GM12878 (cell line): ENCODE results near the gene THAP3. TPM values are rescaled to one million over a fixed set of nuclear protein-coding genes. Genes with fewer than 3 reads are reported as not detected.

Source experiments
- ATAC-seq: fragments of 200-7000 bp; cut with Tn5 transposase; 3 replicates; pipeline ENCODE4 v1.9.1; 2020; ENCODE audit warnings: mild to moderate bottlenecking, moderate library complexity
- BruUV-seq: library from RNA; stranded (reverse); fragments of 400-500 nt; replicated peaks from 2 replicates; lab custom pipeline; 2021; lab: Mats Ljungman, UMichigan
- CTCF ChIA-PET: fragments of 300-600 bp; sonication (Branson Sonifier 250); formaldehyde crosslinking; extraction: SDS; loops from one replicate; lab custom pipeline; 2021; ENCODE audit warnings: inconsistent platforms; lab: Yijun Ruan, JAX
- POLR2A ChIA-PET: fragments of 350-600 bp; formaldehyde crosslinking; extraction: SDS; loops from one replicate; lab custom pipeline; 2021; ENCODE audit warnings: inconsistent platforms; lab: Charles Lee
- RAD21 ChIA-PET: fragments of 300-600 bp; sonication (Branson Sonifier 250); formaldehyde crosslinking; loops from one replicate; lab custom pipeline; 2023; ENCODE audit warnings: antibody characterized with exemption; ENCODE audit not compliant: unreplicated experiment; lab: Charles Lee
- SMC1A ChIA-PET: fragments of 300-600 bp; sonication (Branson Sonifier 250); formaldehyde crosslinking; loops from one replicate; lab custom pipeline; 2023; ENCODE audit not compliant: unreplicated experiment, uncharacterized antibody; lab: Charles Lee
- DNase-seq: peaks from one replicate; pipeline ENCODE4 v3.0.0-alpha.2; 2011; ENCODE audit warnings: low read depth, low spot score
- FAIRE-seq: peaks from 3 replicates; lab custom pipeline; 2011; peaks lifted over from hg19 to GRCh38; lab: Jason Lieb, UNC
- H2AFZ ChIP-seq: 2 replicates; pipeline ENCODE4 v1.6.0; 2011; ENCODE audit warnings: low read depth, low read length, control low read depth; ENCODE audit not compliant: control insufficient read depth
- H3K27ac ChIP-seq: 2 replicates; pipeline ENCODE4 v1.5.1; 2011; ENCODE audit warnings: control low read depth; ENCODE audit not compliant: control insufficient read depth, insufficient read depth
- H3K27me3 ChIP-seq, 2 experiments: replicated peaks in 1 of 2; 2 replicates each; pipeline versions ENCODE4 v1.6.0 to v1.6.1; 2011; ENCODE audit warnings: low read length in 1 of 2; ENCODE audit not compliant: control insufficient read depth in 2 of 2, insufficient read depth in 2 of 2
- H3K36me3 ChIP-seq, 2 experiments: 2 replicates each; pipeline ENCODE4 v1.5.1; 2011; ENCODE audit warnings: low read length in 1 of 2; ENCODE audit not compliant: control insufficient read depth in 2 of 2, insufficient read depth in 2 of 2
- H3K4me1 ChIP-seq: 2 replicates; pipeline ENCODE4 v1.6.1; 2011; ENCODE audit warnings: mild to moderate bottlenecking, low read length, moderate library complexity, mixed read lengths; ENCODE audit not compliant: control insufficient read depth, insufficient read depth
- H3K4me2 ChIP-seq: 2 replicates; pipeline ENCODE4 v1.6.0; 2011; ENCODE audit warnings: control low read depth; ENCODE audit not compliant: control insufficient read depth, insufficient read depth
- H3K4me3 ChIP-seq: fragments of 200-600 bp; sonication (generic); 2 replicates; pipeline ENCODE4 v1.5.1; 2016
- H3K79me2 ChIP-seq: 2 replicates; pipeline ENCODE4 v1.6.0; 2011; ENCODE audit warnings: low read length; ENCODE audit not compliant: control insufficient read depth, insufficient read depth
- H3K9ac ChIP-seq: 2 replicates; pipeline ENCODE4 v1.8.0; 2011; ENCODE audit warnings: low read length, control low read depth, mixed read lengths; ENCODE audit not compliant: control insufficient read depth, insufficient read depth
- H3K9me3 ChIP-seq: replicated peaks from 3 replicates; pipeline ENCODE4 v1.5.1; 2011; ENCODE audit warnings: mild to moderate bottlenecking, low read length; ENCODE audit not compliant: control insufficient read depth, insufficient read depth
- H4K20me1 ChIP-seq: 2 replicates; pipeline ENCODE4 v1.6.0; 2011; ENCODE audit not compliant: control insufficient read depth, insufficient read depth
- BRCA1 ChIP-seq: IDR thresholded peaks from 2 replicates; pipeline ENCODE4 v1.6.1; 2011; ENCODE audit warnings: low read depth, low read length, improper control_type of control experiment
- CBFB ChIP-seq: IDR thresholded peaks from 2 replicates; pipeline ENCODE4 v1.6.1; 2016; ENCODE audit warnings: antibody characterized with exemption, low read depth
- DPF2 ChIP-seq: fragments of 450-650 bp; IDR thresholded peaks from 2 replicates; pipeline ENCODE4 v1.6.1; 2017; ENCODE audit warnings: mild to moderate bottlenecking
- FOXM1 ChIP-seq: IDR thresholded peaks from 2 replicates; pipeline ENCODE4 v1.6.1; 2012; ENCODE audit warnings: low read depth, mild to moderate bottlenecking, inconsistent platforms, low read length, moderate library complexity
- IKZF2 ChIP-seq, 2 experiments: fragments of 450-650 bp; IDR thresholded peaks; 2 replicates each; pipeline ENCODE4 v1.6.1; 2017; ENCODE audit warnings: mild to moderate bottlenecking in 2 of 2, moderate library complexity in 2 of 2
- MLLT1 ChIP-seq: fragments of 450-650 bp; IDR thresholded peaks from 2 replicates; pipeline ENCODE4 v1.6.1; 2016; ENCODE audit warnings: mild to moderate bottlenecking
- NR2F1 ChIP-seq: fragments of 450-650 bp; conservative IDR thresholded peaks from 2 replicates; pipeline ENCODE4 v1.6.1; 2017; ENCODE audit warnings: mild to moderate bottlenecking
- PRDM15 ChIP-seq: fragments of 450-650 bp; formaldehyde crosslinking; IDR thresholded peaks from 2 replicates; pipeline ENCODE4 v1.4.0; 2020; ENCODE audit warnings: mild to moderate bottlenecking, moderate library complexity
- SKIL ChIP-seq: fragments of 450-650 bp; IDR thresholded peaks from 2 replicates; pipeline ENCODE4 v1.6.1; 2017; ENCODE audit warnings: mild to moderate bottlenecking, low read depth, inconsistent platforms; ENCODE audit not compliant: poor library complexity, severe bottlenecking
- SP1 ChIP-seq: IDR thresholded peaks from one replicate; pipeline ENCODE4 v1.6.1; 2011; ENCODE audit warnings: low read depth, low read length
- SREBF1 ChIP-seq: IDR thresholded peaks from 2 replicates; pipeline ENCODE4 v1.6.1; 2012; ENCODE audit warnings: mild to moderate bottlenecking, low read length
- USF2 ChIP-seq: IDR thresholded peaks from 2 replicates; pipeline ENCODE4 v1.6.1; 2011; ENCODE audit warnings: low read depth, low read length, improper control_type of control experiment, borderline replicate concordance
- ZNF207 ChIP-seq: fragments of 450-650 bp; IDR thresholded peaks from 2 replicates; pipeline ENCODE4 v1.6.1; 2014; ENCODE audit warnings: antibody characterized with exemption, mild to moderate bottlenecking, borderline replicate concordance
- ZZZ3 ChIP-seq: IDR thresholded peaks from 2 replicates; pipeline ENCODE4 v1.6.1; 2011; ENCODE audit warnings: low read depth; ENCODE audit not compliant: control insufficient read depth, insufficient read length
- WGBS: methylation state at CpG from one replicate; pipeline ENCODE4 v1.1.6; 2016; ENCODE audit warnings: low lambda C conversion rate; ENCODE audit not compliant: insufficient replicate concordance, insufficient coverage; ENCODE audit errors: missing lambda C conversion rate; 5-methylcytosine and 5-hydroxymethylcytosine counted together
- in situ Hi-C: fragments of 300-500 bp; cut with MboI; formaldehyde crosslinking; loops from 9 replicates; pipeline ENCODE4 v1.14.3; 2018; ENCODE audit warnings: mixed read lengths
- intact Hi-C: fragments of 100-400 bp; cut with micrococcal nuclease; formaldehyde crosslinking; loops from one replicate; pipeline ENCODE4 v1.14.2; 2022; ENCODE audit not compliant: unreplicated experiment
- polyA plus RNA-seq, 11 experiments: library from polyadenylated mRNA; depleted of rRNA in 4 of 11; unstranded in 6 of 11; stranded (reverse) in 5 of 11; fragments of >200 nt; fragmentation: Nextera tagmentation in 4 of 11; fragmentation: Illumina TruSeq in 1 of 11; extraction: Ambion mirVana in 4 of 11; extraction: Trizol in 1 of 11; gene quantifications; 1 replicate in 1 of 11; 2 replicates in 10 of 11; pipeline versions ENCODE4 v1.2.1 to v1.2.3, GENCODE V29; 2011 to 2016; ENCODE audit warnings: inconsistent platforms in 2 of 11, missing spikeins in 2 of 11, low read depth in 1 of 11
- total RNA-seq, 4 experiments: library from RNA; depleted of rRNA in 3 of 4; stranded (reverse); fragments of >200 nt in 3 of 4; fragmentation: Illumina TruSeq in 1 of 4; extraction: Trizol in 1 of 4; gene quantifications; 2 replicates each; pipeline versions ENCODE4 v1.2.1 to v1.2.3, GENCODE V29; 2013 to 2021

The THAP3 gene
- total and polyA plus RNA-seq, 10 of the 15 experiments (the other 5 are each of a cell fraction or from before 2014, with no cell fraction given), result 1.5 to 19.5 (median 11.9) TPM

- no TSS peak for BruUV-seq
- Histone ChIP-seq H3K79me2 (no peaks in the 10 kb centered on the region), H4K20me1 (no peaks in the 10 kb centered on the region), H3K27ac (no peak overlapping the region), H3K9ac (no peak overlapping the region), H2AFZ (no peak overlapping the region), H3K4me2 (no peak overlapping the region), H3K9me3 (no peaks in the 10 kb centered on the region), H3K27me3 (no peaks in the 10 kb centered on the region)
- intact Hi-C loops, result no loop called here
- no peak for DNase-seq
- in situ Hi-C loops, result loop anchor here (5.0 kb wide), 1 partner anchor 143 kb away; the partner anchor contains the start of gene PLEKHG5
- TF ChIP-seq SREBF1 (no peak), SKIL (no peak), ZNF207 (no peak), ZZZ3 (no peak), NR2F1 (no peak), CBFB (no peak), FOXM1 (no peak), USF2 (no peak), IKZF2 (IDR thresholded peaks at IDR 0.05) (no peak), BRCA1 (no peak), PRDM15 (CRISPR knock-in tag) (no peak), DPF2 (no peak), MLLT1 (no peak), SP1 (no peak)
- TF ChIP-seq, all 136 proteins: peak for 0
- WGBS, result 91% methylated on average over 20 of the region's 20 CpGs
- H3K4me1 ChIP-seq, result no peaks in the 10 kb centered on the region
- SMC1A ChIA-PET, result no interaction called here
- POLR2A ChIA-PET, result no interaction called here
- peaks cover 16 to 29% of the 10 kb centered on the region in 2 experiments; a peak in 3 of 4 replicates for H3K36me3 ChIP-seq
- RAD21 ChIA-PET, result no interaction called here
- FAIRE-seq, result no peak
- ATAC-seq, result no peak
- H3K4me3 ChIP-seq, result no peak overlapping the region
- CTCF ChIA-PET, result interaction anchor here (0.8 to 2.1 kb wide), 2 partner anchors 11 to 82 kb away, joined by 3 to 8 read pairs; no protein-coding TSS in a partner anchor
Observed at GRCh38 chr1:6635161-6635909, 10.7 kb downstream of the THAP3 start.
